Renal pelvis (tissue), 4 donors: ENCODE results near the gene MAP4K5. TPM values are rescaled to one million over a fixed set of nuclear protein-coding genes. Genes with fewer than 3 reads are reported as not detected.

Experiments
- DNase-seq: peaks from one replicate; pipeline ENCODE4 v3.0.0-alpha.2; 2013
- polyA plus RNA-seq, 3 donors: library from polyadenylated mRNA; unstranded; fragments of 120-200 nt; gene quantifications; one replicate each; pipeline ENCODE4 v1.2.1, GENCODE V29; 2013; ENCODE audit not compliant: insufficient read length in 3 of 3

The MAP4K5 gene
- polyA plus RNA-seq, 3 donors, result 43.4 to 50.4 (median 50.2) TPM

- no peak for DNase-seq
Observed at GRCh38 chr14:50479041-50479440, 53.3 kb downstream of the MAP4K5 start.

- no peak for DNase-seq
Observed at GRCh38 chr14:50477760-50478159, 54.6 kb downstream of the MAP4K5 start.

GRCh38 chr14:50476134-50476533 lies 56.2 kb downstream of the MAP4K5 start:
- DNase-seq, result no peak

DNA sequence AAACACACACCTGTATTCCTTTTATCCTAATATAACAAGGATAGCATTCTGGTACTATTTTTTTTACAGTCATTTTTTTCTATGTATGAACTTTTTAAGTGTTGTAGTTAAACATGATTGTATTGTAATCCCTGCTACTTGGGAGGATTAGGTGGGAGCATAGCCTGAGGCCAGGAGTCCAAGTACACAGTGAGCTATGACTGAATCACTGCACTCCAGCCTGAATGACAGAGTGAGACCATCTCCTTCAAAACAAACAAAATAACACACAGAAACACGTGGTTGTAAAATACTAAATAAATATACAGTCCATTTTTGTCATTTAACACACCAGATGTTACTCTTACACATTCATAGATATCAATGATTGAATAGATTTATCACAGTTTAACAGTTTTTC lies 56.9 kb downstream of the MAP4K5 start:
- no peak for DNase-seq

- DNase-seq, result no peak
Observed at GRCh38 chr14:50471838-50472465, 60.4 kb downstream of the MAP4K5 start.

DNA sequence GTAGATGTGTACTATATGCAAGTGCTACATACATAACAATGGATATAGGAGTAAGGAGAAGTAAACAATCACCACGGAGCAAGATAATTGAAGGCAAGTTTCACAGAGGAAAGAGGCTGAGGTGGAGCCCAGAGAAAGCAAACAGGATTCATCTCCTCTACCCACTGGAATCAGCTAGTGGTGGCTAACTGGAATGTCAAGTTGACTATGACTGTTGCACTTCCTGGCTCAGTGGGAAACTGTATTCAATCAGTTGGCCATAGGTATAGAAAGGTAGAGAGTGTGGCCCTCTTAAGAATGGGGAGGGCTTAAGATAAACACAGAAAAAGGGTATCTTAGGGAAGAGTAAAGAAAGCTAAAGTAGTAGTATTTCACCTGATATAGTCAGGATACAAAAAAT lies 62.4 kb downstream of the MAP4K5 start:
- no peak for DNase-seq

GRCh38 chr14:50462111-50462510 lies 70.3 kb downstream of the MAP4K5 start:
- no peak for DNase-seq

DNA sequence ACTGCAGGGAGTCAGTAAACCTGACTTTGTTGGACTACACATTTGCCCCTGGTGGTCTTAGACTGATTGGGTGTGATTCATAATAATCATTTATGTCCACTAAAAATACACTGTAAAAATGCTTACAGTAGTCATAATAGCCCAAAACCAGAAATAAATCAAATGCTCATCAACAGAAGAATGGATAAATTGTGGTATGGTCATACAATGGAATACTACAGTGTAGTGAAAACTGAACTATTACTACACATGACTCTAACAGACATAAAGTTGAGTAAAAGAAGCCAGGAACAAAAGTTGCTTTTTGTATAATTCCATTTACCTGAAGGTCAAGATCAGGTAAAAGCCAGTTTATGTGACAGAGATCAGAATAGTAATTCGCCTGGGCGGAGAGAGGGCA lies 78.5 kb downstream of the MAP4K5 start:
- DNase-seq, result no peak

GRCh38 chr14:50452979-50453705 lies 79.2 kb downstream of the MAP4K5 start:
- no peak for DNase-seq

DNA sequence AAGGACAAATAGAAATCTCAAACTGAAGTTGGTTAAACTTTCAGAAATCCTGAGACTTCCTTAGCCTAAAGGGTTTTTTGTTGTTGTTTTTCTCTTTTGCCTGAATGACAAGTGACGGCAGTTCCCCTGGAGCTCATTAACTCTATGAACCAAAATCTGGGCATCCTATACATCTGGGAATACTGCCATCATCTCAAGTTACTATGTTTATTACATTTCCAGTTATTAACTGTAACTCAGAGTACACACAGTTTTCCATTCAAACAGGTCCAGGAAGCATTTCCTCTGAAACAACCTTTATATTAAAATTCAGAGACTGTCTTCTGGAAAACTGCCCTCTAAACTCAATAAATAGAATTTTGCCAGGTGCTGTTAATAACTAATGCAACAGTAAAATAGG lies 80.1 kb downstream of the MAP4K5 start:
- DNase-seq, result no peak

GRCh38 chr14:50451854-50452253 lies 80.5 kb downstream of the MAP4K5 start:
- no peak for DNase-seq

DNA sequence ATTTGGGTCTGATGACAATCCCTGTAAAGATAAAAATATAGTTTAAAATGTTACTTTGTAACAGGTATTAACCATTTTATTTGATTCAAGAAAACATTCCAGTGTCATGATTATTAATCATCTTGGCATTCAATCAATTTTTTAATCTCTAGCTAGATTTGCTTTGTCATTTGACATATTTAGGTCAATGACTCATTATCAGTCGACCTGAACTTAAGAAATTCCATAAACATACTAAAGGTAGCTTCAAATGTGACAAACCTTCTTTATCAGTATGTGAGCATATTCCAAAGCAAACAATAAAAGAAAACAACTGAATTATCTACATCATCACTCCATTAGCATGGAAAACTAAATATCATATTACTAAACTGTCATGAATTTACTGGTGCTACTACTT lies 84.9 kb downstream of the MAP4K5 start:
- no peak for DNase-seq

GRCh38 chr14:50434528-50434927 lies 97.8 kb downstream of the MAP4K5 start:
- DNase-seq, result no peak

DNA sequence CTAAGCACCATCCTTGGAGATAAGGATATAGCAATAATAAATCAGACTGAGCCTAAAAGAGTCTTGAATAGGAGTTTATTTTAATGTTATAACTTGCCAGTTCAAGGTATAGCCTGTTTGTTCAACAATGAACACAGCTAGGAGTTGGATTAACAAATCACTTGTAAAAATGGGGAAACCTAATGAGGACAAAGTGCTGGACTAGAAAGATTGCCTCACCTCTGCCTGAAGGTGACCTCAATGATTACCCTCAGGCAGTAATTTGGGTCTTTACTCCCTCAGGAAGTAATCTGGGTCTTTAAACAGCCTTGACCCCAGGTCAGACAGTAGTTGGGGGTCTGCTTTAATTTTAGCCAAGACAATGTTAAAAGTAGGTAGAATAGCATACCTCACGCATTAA lies 100.2 kb downstream of the MAP4K5 start:
- no peak for DNase-seq

GRCh38 chr14:50425816-50426215 lies 106.6 kb downstream of the MAP4K5 start:
- DNase-seq, result peak; percentile 26

DNA sequence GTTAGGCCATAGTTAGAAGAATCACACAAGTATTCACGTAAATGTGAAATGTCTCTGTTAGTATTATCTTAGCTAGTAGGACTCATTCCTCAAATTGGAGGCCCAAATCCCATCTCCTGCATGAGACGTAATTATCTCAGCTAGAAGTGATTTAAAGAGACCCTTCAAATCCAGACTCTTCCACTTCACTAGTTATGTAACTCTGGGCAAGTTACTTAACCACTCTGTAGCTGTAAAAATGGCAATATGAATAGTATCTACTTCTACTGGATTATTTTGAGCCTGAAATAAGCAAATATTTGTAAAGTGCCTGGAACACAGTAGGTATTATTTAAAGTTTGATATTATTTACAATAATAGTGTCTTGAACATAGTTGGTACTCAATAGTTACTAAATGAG lies 107.3 kb downstream of the MAP4K5 start:
- no peak for DNase-seq

- no peak for DNase-seq
Observed at GRCh38 chr14:50423529-50423928, 108.8 kb downstream of the MAP4K5 start.

DNA sequence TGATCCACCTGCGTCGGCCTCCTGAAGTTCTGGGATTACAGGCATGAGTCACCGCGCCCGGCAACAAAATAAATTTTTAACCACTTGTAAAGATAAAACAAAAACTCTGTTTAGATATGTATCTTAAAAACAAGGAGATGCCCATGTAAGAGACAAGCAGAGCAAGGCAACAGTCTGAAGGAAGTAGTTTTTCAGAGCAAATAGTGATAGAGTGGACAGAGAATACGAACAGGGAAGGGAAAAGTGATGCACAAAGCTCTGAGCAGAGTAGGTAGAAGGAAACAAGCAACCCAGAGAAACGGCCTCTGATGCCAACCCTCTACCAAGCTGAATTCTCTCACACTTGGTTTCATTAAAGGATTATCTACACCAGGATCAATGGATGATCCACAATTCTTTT lies 110.9 kb downstream of the MAP4K5 start:
- DNase-seq, result no peak

DNA sequence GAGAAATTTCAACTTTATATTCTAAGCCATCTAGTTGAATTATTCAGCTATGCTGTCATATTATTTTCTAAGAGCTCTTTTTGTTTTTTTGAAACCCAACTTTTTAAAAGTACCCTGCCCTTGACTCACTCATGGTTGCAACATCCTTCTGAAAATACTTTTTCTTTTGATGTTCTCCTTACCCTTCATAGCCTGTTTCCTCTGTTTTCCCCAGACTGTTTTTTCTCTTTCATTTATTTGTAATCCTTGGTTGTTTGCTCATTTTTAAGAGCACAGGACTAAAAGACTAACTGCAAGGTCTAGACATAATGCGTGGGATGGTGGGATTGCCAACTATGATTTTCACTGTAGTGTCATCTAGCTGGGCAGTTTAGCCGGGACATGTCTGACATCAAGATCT lies 114.5 kb downstream of the MAP4K5 start:
- DNase-seq, result no peak

DNA sequence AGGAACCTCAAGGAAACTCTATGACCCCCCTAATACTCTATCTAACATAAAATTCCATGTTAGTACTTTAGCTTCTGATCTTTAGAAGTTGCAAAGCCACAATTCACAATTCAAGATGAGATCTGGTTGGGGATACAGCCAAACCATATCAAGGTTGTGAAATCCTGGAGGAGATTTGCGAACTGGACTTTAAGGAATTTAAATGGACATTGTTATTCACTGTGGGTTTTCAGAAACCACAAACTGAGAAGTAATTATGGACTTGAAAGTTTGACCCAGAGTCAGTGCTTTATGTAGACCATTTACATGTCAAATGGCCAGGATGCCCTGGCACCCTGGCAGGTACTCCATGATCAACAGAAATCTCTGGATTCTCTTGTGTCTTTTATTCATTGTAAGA lies 121.4 kb downstream of the MAP4K5 start:
- DNase-seq, result no peak

- DNase-seq, result no peak
Observed at GRCh38 chr14:50410071-50410470, 122.3 kb downstream of the MAP4K5 start.

DNA sequence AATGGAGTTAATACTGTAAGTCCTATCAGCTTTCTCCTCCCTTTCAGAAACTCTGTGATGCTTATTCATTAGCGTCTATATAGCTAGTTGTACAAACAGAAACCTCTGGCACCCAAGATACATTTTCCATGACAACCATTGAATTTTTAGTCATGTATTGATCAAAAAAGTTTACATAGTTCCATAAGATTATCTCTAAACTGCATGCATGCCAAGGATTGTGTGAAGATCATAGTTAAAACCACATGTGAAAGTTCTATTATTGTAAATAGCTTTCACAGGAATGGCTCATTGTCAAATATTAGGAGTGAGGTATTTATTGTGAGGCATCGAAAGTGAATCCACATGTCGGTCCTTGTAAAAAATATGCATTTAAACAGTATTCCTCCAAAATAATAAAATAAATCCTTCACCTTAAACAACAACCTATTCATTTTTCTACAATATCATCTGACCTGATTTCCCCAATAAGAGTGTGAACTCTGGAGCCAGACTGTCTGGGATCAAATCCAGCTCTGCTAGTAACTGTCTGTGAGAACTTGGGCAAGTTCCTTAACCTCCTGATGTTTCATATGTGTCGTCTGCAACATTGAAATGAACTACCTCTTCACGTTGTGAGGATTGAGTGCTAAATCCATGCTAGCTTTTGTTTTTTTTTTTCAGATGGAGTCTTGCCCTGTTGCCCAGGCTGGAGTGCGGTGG lies 125.1 kb downstream of the MAP4K5 start:
- no peak for DNase-seq

DNA sequence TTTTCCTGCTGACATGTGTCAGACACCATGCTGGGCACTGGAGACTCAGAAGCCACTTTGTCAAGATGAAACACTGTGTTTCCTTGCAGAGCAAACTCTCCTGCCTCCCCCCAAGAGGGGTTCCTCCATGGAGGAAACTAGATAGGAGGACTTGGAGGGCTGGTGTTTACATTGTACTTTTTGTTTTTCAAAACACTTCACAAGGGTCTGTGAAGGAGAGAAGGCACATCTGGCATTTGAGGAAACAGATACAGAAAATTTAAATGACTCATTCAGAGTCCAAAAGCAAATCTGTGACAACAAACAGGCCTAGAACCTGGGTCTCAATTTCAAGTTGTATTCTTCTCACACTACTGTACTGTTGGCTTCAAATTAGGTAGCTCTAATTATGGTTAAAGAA lies 128.9 kb downstream of the MAP4K5 start:
- DNase-seq, result peak; percentile 41
